Neural crest cell (in vitro differentiated cells): ENCODE measurements around the gene SUMO3. TPM values are rescaled to one million over a fixed set of nuclear protein-coding genes. Genes with fewer than 3 reads are reported as not detected.

Source experiments
- DNase-seq: peaks from one replicate; pipeline ENCODE4 v3.0.0; 2021; ENCODE audit warnings: low read depth, mixed read lengths, low spot score
- H3K27ac Mint-ChIP-seq: one replicate; pipeline ENCODE4 v1.8.0; 2021; ENCODE audit warnings: mild to moderate bottlenecking, mixed read lengths; ENCODE audit not compliant: unreplicated experiment
- H3K27me3 Mint-ChIP-seq: 2 replicates; pipeline ENCODE4 v1.8.0; 2021; ENCODE audit warnings: low read depth, mild to moderate bottlenecking, mixed read lengths
- H3K36me3 Mint-ChIP-seq: 2 replicates; pipeline ENCODE4 v1.8.0; 2021; ENCODE audit warnings: low read depth, mild to moderate bottlenecking, mixed read lengths
- H3K4me1 Mint-ChIP-seq: 2 replicates; pipeline ENCODE4 v1.8.0; 2021; ENCODE audit warnings: mixed read lengths
- H3K4me3 Mint-ChIP-seq: one replicate; pipeline ENCODE4 v1.8.0; 2021; ENCODE audit warnings: mild to moderate bottlenecking, mixed read lengths
- H3K9me3 Mint-ChIP-seq: 2 replicates; pipeline ENCODE4 v1.8.0; 2021; ENCODE audit warnings: mixed read lengths
- CTCF ChIP-seq: fragments of 200-600 bp; sonication (generic); conservative IDR thresholded peaks from 2 replicates; pipeline ENCODE4 v1.5.0; 2021; ENCODE audit warnings: antibody characterized with exemption, mild to moderate bottlenecking
- total RNA-seq: library from RNA; stranded (reverse); gene quantifications from 2 replicates; pipeline ENCODE4 v1.2.1, GENCODE V29; 2021

Gene SUMO3
- total RNA-seq, 1 donor from 2014 or later, result 97.7 TPM

GRCh38 chr21:44849616-44850130, 31.8 kb upstream of the SUMO3 start:
- H3K36me3 Mint-ChIP-seq, result peaks cover 5% of the 10 kb centered on the region
- no peak for DNase-seq
- H3K27ac Mint-ChIP-seq, result no peak overlapping the region
- no peak for TF ChIP-seq CTCF
- peaks cover 9% of the 10 kb centered on the region for H3K4me1 Mint-ChIP-seq
- peaks cover under 1% of the 10 kb centered on the region for H3K27me3 Mint-ChIP-seq
- no peak overlapping the region for H3K4me3 Mint-ChIP-seq
- H3K9me3 Mint-ChIP-seq, result no peaks in the 10 kb centered on the region

DNA sequence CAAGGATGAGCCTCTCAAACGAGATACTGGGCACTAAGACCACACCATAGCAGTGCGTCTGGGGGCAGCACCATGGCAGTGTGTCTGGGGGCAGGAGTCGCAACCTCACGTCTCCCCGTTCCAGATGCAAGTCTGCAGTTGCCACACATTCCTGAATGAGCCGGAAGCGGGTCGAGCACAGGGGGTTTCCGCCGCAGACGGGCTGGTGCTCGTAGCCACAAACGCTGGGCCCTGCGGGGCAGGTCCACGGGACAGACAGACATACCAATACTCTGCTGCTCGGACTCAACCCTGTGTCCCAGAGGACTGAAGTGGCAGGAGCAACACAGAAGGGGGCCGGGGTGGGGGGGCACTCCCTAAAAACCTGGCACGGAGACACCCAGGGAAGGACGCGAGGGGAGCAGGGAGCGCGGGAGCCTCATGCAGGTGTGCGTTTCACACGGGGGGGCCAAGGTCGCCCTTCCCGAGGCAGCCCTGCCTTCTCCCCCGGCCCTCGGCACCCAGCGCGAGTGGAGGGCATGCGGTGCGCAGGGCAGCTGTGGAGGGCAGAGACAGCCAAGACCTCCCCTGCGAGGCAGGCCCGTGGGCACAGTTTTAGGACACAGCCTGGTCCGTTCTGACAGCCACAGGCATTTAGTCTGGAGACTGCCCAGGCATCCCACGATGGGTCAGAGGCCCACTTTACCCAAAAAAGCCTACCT, 31.1 kb upstream of the SUMO3 start:
- no peak for TF ChIP-seq CTCF
- DNase-seq, result no peak
- no peaks in the 10 kb centered on the region for H3K9me3 Mint-ChIP-seq
- no peak overlapping the region for H3K4me3 Mint-ChIP-seq
- H3K27ac Mint-ChIP-seq, result no peak overlapping the region
- peaks cover 5% of the 10 kb centered on the region for H3K36me3 Mint-ChIP-seq
- H3K4me1 Mint-ChIP-seq, result peaks cover 13% of the 10 kb centered on the region
- peaks cover 5% of the 10 kb centered on the region for H3K27me3 Mint-ChIP-seq

DNA sequence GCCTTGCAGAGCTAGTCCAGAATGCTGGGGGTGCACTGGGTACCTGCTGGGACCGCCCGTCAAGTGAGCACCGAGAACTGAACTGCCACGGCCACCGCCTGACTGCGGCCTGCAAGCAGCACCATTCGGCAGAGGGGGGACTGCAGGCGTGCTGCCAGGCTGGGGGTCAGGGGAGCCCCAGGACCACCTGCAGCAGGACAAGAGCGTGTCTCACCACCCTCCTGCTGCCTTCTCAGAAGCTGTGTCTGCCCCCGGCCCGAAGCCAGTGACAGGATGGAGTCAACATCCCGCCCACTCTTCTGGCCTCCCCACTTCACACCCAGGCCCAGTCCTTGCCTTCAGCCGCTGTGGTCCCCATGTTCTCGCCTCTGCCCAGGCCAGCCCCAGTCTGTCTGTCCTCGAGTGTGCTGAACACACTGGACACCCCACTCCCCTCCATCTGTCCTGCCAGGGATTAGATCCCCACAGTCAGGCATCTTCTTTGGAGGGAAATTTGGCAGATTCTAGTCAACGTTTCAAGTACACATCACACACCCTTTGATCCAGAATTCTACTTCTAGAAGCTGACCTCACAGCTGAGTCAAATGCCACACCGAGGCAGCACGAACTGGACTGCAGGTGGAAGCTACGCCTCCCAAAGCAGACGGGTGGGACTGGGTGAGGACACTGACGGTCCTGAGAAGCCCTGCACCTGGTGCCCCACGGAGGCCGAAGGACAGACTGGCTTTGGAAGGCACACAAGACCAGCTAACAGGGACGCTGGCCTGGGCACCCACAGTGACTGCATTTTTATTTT, 29.6 kb upstream of the SUMO3 start:
- Mint-ChIP-seq H3K36me3 (peaks cover 5% of the 10 kb centered on the region), H3K4me1 (peaks cover 13% of the 10 kb centered on the region), H3K27me3 (peaks cover 5% of the 10 kb centered on the region), H3K27ac (no peak overlapping the region), H3K4me3 (no peak overlapping the region), H3K9me3 (no peaks in the 10 kb centered on the region)
- no peak for TF ChIP-seq CTCF
- no peak for DNase-seq

- Mint-ChIP-seq H3K36me3 (peaks cover 5% of the 10 kb centered on the region), H3K4me3 (peak overlapping the region; percentile 47), H3K27me3 (peaks cover 5% of the 10 kb centered on the region), H3K9me3 (no peaks in the 10 kb centered on the region), H3K4me1 (peaks cover 13% of the 10 kb centered on the region), H3K27ac (no peak overlapping the region)
- DNase-seq, result no peak
- TF ChIP-seq CTCF, result no peak
Observed at GRCh38 chr21:44846485-44847260, 28.8 kb upstream of the SUMO3 start.

GRCh38 chr21:44846224-44846484, 28.3 kb upstream of the SUMO3 start:
- TF ChIP-seq CTCF, result peak; percentile 8
- Mint-ChIP-seq H3K27me3 (peaks cover 5% of the 10 kb centered on the region), H3K9me3 (no peaks in the 10 kb centered on the region), H3K27ac (no peak overlapping the region), H3K36me3 (peaks cover 5% of the 10 kb centered on the region), H3K4me1 (peaks cover 13% of the 10 kb centered on the region), H3K4me3 (peak overlapping the region; percentile 47)
- DNase-seq, result no peak
